Gastrocnemius medialis (tissue), 4 donors: ENCODE data around the gene TTC39C. TPM values are rescaled to one million over a fixed set of nuclear protein-coding genes. Genes with fewer than 3 reads are reported as not detected.

Experiments
- ATAC-seq, 2 donors: fragments of 150-250 bp; one replicate each; pipeline ENCODE4 v1.9.1; 2016
- DNase-seq, 2 donors: peaks; one replicate each; pipeline ENCODE4 v3.0.0-alpha.2; 2019
- H3K27ac ChIP-seq, 4 donors: fragments of 200-600 bp; sonication (generic); 1 replicate in 1 of 4; 2 replicates in 3 of 4; pipeline ENCODE4 v1.5.1; 2016 to 2018; ENCODE audit warnings: mild to moderate bottlenecking in 2 of 4, moderate library complexity in 1 of 4
- H3K27me3 ChIP-seq, 3 donors: fragments of 200-600 bp; sonication (generic) in 2 of 3; 1 replicate in 1 of 3; 2 replicates in 2 of 3; pipeline versions ENCODE4 v1.5.1 to v1.6.0; 2016 to 2019; ENCODE audit warnings: mild to moderate bottlenecking in 1 of 3, moderate library complexity in 1 of 3
- H3K36me3 ChIP-seq, 2 donors: fragments of 200-600 bp; sonication (generic) in 1 of 2; one replicate each; pipeline ENCODE4 v1.5.1; 2017 to 2018
- H3K4me1 ChIP-seq, 2 donors: fragments of 200-600 bp; sonication (generic) in 1 of 2; one replicate each; pipeline ENCODE4 v1.5.1; 2016 to 2017; ENCODE audit warnings: mild to moderate bottlenecking in 2 of 2
- H3K4me3 ChIP-seq, 4 donors: fragments of 200-600 bp; sonication (generic) in 3 of 4; 1 replicate in 1 of 4; 2 replicates in 3 of 4; pipeline ENCODE4 v1.5.1; 2016 to 2019; ENCODE audit warnings: mild to moderate bottlenecking in 2 of 4
- H3K9me3 ChIP-seq, 3 donors: fragments of 200-600 bp; sonication (generic) in 2 of 3; 1 replicate in 1 of 3; 2 replicates in 2 of 3; pipeline ENCODE4 v1.5.1; 2016 to 2019
- POLR2A ChIP-seq, 2 donors: fragments of 450-650 bp; IDR thresholded peaks; one replicate each; pipeline ENCODE4 v1.6.1; 2017; ENCODE audit warnings: antibody characterized with exemption in 2 of 2, mild to moderate bottlenecking in 2 of 2, moderate library complexity in 2 of 2
- in situ Hi-C, 4 donors: fragments of 200-750 bp; cut with MboI; loops; one replicate each; pipeline versions ENCODE4 v1.15.0 to v1.8.0; 2017; ENCODE audit warnings: low sequenced_read_pairs in 4 of 4
- intact Hi-C: fragments of 100-400 bp; cut with DNase I; formaldehyde crosslinking; loops from one replicate; pipeline ENCODE4 v1.15.1; 2023; ENCODE audit warnings: low total_unique reads
- total RNA-seq, 4 donors: library from RNA; depleted of rRNA; stranded (reverse); fragments of >200 nt; gene quantifications; one replicate each; pipeline versions ENCODE4 v1.1.0 to v1.2.3, GENCODE V29; 2016
- TF ChIP-seq, protein P1 (sequence below), 5 experiments: fragments of 450-650 bp in 3 of 5; fragments of 200-600 bp in 2 of 5; sonication (generic) in 2 of 5; IDR thresholded peaks in 4 of 5; conservative IDR thresholded peaks in 1 of 5; 1 replicate in 4 of 5; 2 replicates in 1 of 5; pipeline ENCODE4 v1.5.1; 2016 to 2019; ENCODE audit warnings: antibody characterized with exemption in 5 of 5, mild to moderate bottlenecking in 3 of 5, moderate library complexity in 3 of 5

Gene TTC39C
- total RNA-seq, 4 donors from 2014 or later: 0.71 to 1.8 (median 1.5) TPM

DNA sequence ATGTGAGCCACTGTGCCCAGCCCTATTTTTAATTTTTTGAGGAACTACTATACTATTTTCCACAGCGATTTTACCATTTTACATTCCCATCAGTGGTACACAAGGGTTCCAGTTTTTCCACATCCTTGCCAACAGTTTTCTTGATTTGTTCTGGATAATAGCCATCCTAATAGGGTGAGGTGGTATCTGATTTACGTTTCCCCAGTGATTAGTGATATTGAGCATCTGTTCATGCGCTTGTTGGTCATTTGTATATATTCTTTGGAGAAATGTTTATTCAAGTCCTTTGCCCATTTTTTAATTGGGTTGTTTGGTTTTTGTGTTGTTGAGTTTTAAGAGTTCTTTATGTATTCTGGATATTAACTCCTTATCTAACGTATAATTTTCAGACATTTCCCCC is 20.8 kb downstream of the TTC39C start:
- no peaks in the 10 kb centered on the region for H3K4me1 ChIP-seq
- no peak for ATAC-seq

DNA sequence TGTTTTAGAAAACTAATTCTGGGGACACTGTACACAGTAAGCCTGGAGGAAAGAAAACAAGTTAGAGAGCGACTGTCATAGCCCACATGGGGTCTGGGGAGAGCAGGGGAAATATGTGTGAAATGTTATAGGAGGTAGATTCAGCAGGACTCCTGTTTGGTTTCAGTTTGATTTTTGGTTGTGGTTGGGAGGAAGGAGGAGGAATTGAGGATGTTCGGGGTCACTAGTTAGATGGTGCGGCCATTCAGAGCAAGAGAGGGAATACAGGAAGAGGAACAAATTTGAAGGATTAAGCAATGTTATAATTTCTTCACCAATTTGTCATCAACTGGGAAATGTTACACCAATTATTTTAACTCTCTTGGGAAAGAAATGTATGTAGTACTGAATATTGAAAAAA is 25.1 kb downstream of the TTC39C start:
- ATAC-seq (no peak), DNase-seq (no peak)
- Histone ChIP-seq H3K27ac (no peak overlapping the region), H3K36me3 (no peaks in the 10 kb centered on the region), H3K4me1 (no peaks in the 10 kb centered on the region), H3K27me3 (no peaks in the 10 kb centered on the region), H3K9me3 (no peaks in the 10 kb centered on the region), H3K4me3 (no peak overlapping the region)
- in situ Hi-C loops (no loop called here), intact Hi-C loops (no loop called here)
- no peak for TF ChIP-seq POLR2A (IDR thresholded peaks at IDR 0.05)
- TF ChIP-seq, protein P1, sequence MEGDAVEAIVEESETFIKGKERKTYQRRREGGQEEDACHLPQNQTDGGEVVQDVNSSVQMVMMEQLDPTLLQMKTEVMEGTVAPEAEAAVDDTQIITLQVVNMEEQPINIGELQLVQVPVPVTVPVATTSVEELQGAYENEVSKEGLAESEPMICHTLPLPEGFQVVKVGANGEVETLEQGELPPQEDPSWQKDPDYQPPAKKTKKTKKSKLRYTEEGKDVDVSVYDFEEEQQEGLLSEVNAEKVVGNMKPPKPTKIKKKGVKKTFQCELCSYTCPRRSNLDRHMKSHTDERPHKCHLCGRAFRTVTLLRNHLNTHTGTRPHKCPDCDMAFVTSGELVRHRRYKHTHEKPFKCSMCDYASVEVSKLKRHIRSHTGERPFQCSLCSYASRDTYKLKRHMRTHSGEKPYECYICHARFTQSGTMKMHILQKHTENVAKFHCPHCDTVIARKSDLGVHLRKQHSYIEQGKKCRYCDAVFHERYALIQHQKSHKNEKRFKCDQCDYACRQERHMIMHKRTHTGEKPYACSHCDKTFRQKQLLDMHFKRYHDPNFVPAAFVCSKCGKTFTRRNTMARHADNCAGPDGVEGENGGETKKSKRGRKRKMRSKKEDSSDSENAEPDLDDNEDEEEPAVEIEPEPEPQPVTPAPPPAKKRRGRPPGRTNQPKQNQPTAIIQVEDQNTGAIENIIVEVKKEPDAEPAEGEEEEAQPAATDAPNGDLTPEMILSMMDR (IDR thresholded peaks at IDR 0.05 in 4 of 5, conservative IDR thresholded peaks at IDR 0.05 in 1 of 5): no peak

More for the DNA sequence above, 20.8 kb downstream of the TTC39C start:
- Histone ChIP-seq H3K9me3 (no peaks in the 10 kb centered on the region), H3K27ac (no peak overlapping the region), H3K36me3 (no peaks in the 10 kb centered on the region), H3K4me3 (no peak overlapping the region), H3K27me3 (no peaks in the 10 kb centered on the region)
- intact Hi-C loops (no loop called here), in situ Hi-C loops (no loop called here)
- no peak for DNase-seq
- no peak for TF ChIP-seq POLR2A (IDR thresholded peaks at IDR 0.05)
- TF ChIP-seq, protein P1 (IDR thresholded peaks at IDR 0.05 in 4 of 5, conservative IDR thresholded peaks at IDR 0.05 in 1 of 5): no peak

DNA sequence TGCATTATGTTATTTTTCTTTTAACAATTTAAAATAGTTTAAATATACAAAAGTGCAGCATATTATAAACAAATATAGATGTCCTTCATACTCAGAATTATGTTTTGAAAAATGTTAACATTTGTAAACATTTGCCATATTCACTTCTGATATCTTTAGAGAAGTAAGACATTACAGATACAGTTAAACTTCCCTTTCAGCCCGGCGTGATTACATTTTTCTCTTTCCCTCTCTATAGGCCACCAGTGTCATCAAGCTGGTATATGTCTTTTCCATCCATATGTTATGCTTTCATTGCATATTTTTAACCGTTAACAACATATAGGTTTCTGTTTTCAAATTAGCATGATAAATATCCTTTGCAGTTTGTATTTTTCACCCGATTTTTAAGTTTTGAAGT is 27.1 kb downstream of the TTC39C start:
- DNase-seq: no peak
- in situ Hi-C loops (no loop called here), intact Hi-C loops (no loop called here)
- no peaks in the 10 kb centered on the region for H3K9me3 ChIP-seq
- H3K4me3 ChIP-seq: no peak overlapping the region
- H3K27ac ChIP-seq: no peak overlapping the region
- no peaks in the 10 kb centered on the region for H3K4me1 ChIP-seq
- TF ChIP-seq, protein P1 (IDR thresholded peaks at IDR 0.05 in 4 of 5, conservative IDR thresholded peaks at IDR 0.05 in 1 of 5): no peak
- no peak for TF ChIP-seq POLR2A (IDR thresholded peaks at IDR 0.05)
- no peaks in the 10 kb centered on the region for H3K36me3 ChIP-seq
- H3K27me3 ChIP-seq: no peaks in the 10 kb centered on the region
- no peak for ATAC-seq

DNA sequence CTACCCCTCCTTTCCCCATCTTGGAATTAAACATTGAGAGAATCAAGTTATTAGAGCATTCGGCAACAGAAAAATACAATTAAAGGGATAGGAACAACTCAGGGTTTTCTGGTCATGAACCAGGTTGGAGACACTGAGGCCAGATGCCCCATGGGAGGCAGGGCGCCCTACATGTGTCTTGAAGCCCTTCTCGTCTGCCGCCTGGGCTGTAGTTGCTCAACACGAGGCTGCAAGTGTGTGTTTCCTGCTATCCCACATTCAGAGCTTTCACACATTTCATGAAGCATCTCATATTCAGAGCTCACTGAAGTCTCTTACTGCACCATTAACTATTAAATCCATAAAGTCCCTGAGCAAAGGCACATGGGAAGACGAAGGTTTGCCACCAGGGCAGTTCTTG is 28.8 kb downstream of the TTC39C start:
- TF ChIP-seq, protein P1 (IDR thresholded peaks at IDR 0.05 in 4 of 5, conservative IDR thresholded peaks at IDR 0.05 in 1 of 5): no peak
- no peak for TF ChIP-seq POLR2A (IDR thresholded peaks at IDR 0.05)
- H3K4me1 ChIP-seq: no peaks in the 10 kb centered on the region
- no peak for DNase-seq
- no peaks in the 10 kb centered on the region for H3K9me3 ChIP-seq
- no peaks in the 10 kb centered on the region for H3K36me3 ChIP-seq
- no peak overlapping the region for H3K27ac ChIP-seq
- in situ Hi-C loops: no loop called here
- ATAC-seq: no peak
- no peak overlapping the region for H3K4me3 ChIP-seq
- intact Hi-C loops: no loop called here
- H3K27me3 ChIP-seq: no peaks in the 10 kb centered on the region

DNA sequence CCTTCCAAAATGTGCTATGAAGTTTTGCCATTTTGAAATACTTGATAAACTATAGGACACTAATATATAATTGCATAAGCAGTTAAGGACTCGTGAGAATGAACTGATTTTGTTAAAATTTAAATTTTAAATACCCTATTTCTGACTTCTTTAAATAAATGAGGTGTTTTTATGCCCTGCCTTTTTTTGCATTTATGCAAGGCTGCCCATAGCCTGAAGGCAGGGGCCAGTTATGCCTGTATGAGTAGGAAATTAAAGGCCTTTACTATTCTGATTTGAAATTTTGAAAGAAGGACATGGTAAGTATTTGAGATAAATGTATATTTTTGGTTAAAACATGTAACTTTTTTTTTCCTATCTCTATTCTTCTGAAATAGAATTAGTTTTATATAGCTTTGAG is 33.7 kb downstream of the TTC39C start:
- Histone ChIP-seq H3K4me3 (no peak overlapping the region), H3K27ac (no peak overlapping the region), H3K27me3 (no peaks in the 10 kb centered on the region), H3K4me1 (no peaks in the 10 kb centered on the region), H3K36me3 (no peaks in the 10 kb centered on the region), H3K9me3 (no peaks in the 10 kb centered on the region)
- DNase-seq (no peak), ATAC-seq (no peak)
- TF ChIP-seq, protein P1 (IDR thresholded peaks at IDR 0.05 in 4 of 5, conservative IDR thresholded peaks at IDR 0.05 in 1 of 5): no peak
- no peak for TF ChIP-seq POLR2A (IDR thresholded peaks at IDR 0.05)
- in situ Hi-C loops (no loop called here), intact Hi-C loops (no loop called here)
